H9 (cell line): Measurements from ENCODE around the gene UGT1A8. TPM values are rescaled to one million over a fixed set of nuclear protein-coding genes. Genes with fewer than 3 reads are reported as not detected.

ENCODE experiments used
- DNase-seq: peaks from one replicate; pipeline ENCODE4 v3.0.0-alpha.2; 2017
- H2AFZ ChIP-seq: one replicate; pipeline ENCODE4 v1.6.1; 2013; ENCODE audit warnings: mild to moderate bottlenecking, low read length, control low read depth, moderate library complexity
- H2AK5ac ChIP-seq: 2 replicates; pipeline ENCODE4 v1.6.1; 2013; ENCODE audit warnings: low read length, control low read depth, mixed read lengths; ENCODE audit not compliant: insufficient read length
- H2BK120ac ChIP-seq: one replicate; pipeline ENCODE4 v1.6.1; 2013; ENCODE audit warnings: low read depth, mild to moderate bottlenecking, low read length, control low read depth, inconsistent platforms; ENCODE audit not compliant: poor library complexity, severe bottlenecking
- H2BK12ac ChIP-seq: 2 replicates; pipeline ENCODE4 v1.6.1; 2013; ENCODE audit warnings: low read length, control low read depth, mixed read lengths, low read depth; ENCODE audit not compliant: insufficient read length
- H2BK15ac ChIP-seq: 2 replicates; pipeline ENCODE4 v1.6.1; 2013; ENCODE audit warnings: low read depth, low read length, control low read depth
- H2BK20ac ChIP-seq: one replicate; pipeline ENCODE4 v1.6.1; 2013; ENCODE audit warnings: low read depth, mild to moderate bottlenecking, low read length, control low read depth, inconsistent platforms; ENCODE audit not compliant: poor library complexity, severe bottlenecking
- H2BK5ac ChIP-seq: 2 replicates; pipeline ENCODE4 v1.6.1; 2013; ENCODE audit warnings: low read length, control low read depth, mixed read lengths; ENCODE audit not compliant: insufficient read length
- H3K14ac ChIP-seq: 2 replicates; pipeline ENCODE4 v1.6.1; 2013; ENCODE audit warnings: low read length, control low read depth; ENCODE audit not compliant: insufficient read depth
- H3K18ac ChIP-seq: 2 replicates; pipeline ENCODE4 v1.6.1; 2013; ENCODE audit warnings: low read depth, mild to moderate bottlenecking, mixed read lengths, low read length, control low read depth; ENCODE audit not compliant: insufficient read length
- H3K23ac ChIP-seq: 2 replicates; pipeline ENCODE4 v1.6.1; 2013; ENCODE audit warnings: low read length, control low read depth, mixed read lengths, low read depth; ENCODE audit not compliant: insufficient read length
- H3K23me2 ChIP-seq: 2 replicates; pipeline ENCODE4 v1.6.1; 2013; ENCODE audit warnings: low read depth, mild to moderate bottlenecking, mixed read lengths, low read length, control low read depth; ENCODE audit not compliant: insufficient read length, poor library complexity, severe bottlenecking
- H3K27ac ChIP-seq: 2 replicates; pipeline ENCODE4 v1.5.1; 2013; ENCODE audit warnings: low read length, control low read depth, mixed read lengths, low read depth; ENCODE audit not compliant: insufficient read length
- H3K27me3 ChIP-seq: 2 replicates; pipeline ENCODE4 v1.6.1; 2013; ENCODE audit warnings: low read length, control low read depth, inconsistent platforms; ENCODE audit not compliant: insufficient read depth
- H3K4ac ChIP-seq: 2 replicates; pipeline ENCODE4 v1.6.1; 2013; ENCODE audit warnings: low read depth, mild to moderate bottlenecking, control low read depth, inconsistent platforms, low read length, moderate library complexity
- H3K4me1 ChIP-seq: 2 replicates; pipeline ENCODE4 v1.6.1; 2013; ENCODE audit warnings: low read length, control low read depth, inconsistent platforms; ENCODE audit not compliant: insufficient read depth
- H3K4me2 ChIP-seq: 2 replicates; pipeline ENCODE4 v1.6.1; 2013; ENCODE audit warnings: low read length, control low read depth, mixed read lengths; ENCODE audit not compliant: insufficient read length, insufficient read depth
- H3K56ac ChIP-seq: 2 replicates; pipeline ENCODE4 v1.6.1; 2013; ENCODE audit warnings: low read depth, mild to moderate bottlenecking, mixed read lengths, low read length, control low read depth; ENCODE audit not compliant: insufficient read length
- H3K79me1 ChIP-seq: 2 replicates; pipeline ENCODE4 v1.6.1; 2013; ENCODE audit warnings: low read depth, mild to moderate bottlenecking, moderate library complexity, low read length, control low read depth, inconsistent platforms; ENCODE audit not compliant: insufficient read depth, poor library complexity, severe bottlenecking
- H3K79me2 ChIP-seq: 2 replicates; pipeline ENCODE4 v1.6.1; 2013; ENCODE audit warnings: low read length, control low read depth, inconsistent platforms; ENCODE audit not compliant: insufficient read depth
- H3K9ac ChIP-seq: 2 replicates; pipeline ENCODE4 v1.6.1; 2013; ENCODE audit warnings: low read length, control low read depth, mixed read lengths; ENCODE audit not compliant: insufficient read length; ENCODE audit errors: extremely low read depth
- H3K9me3 ChIP-seq: one replicate; pipeline ENCODE4 v1.6.1; 2013; ENCODE audit warnings: low read depth, low read length, inconsistent platforms; ENCODE audit not compliant: control insufficient read depth
- H3T11ph ChIP-seq: one replicate; pipeline ENCODE4 v1.6.1; 2013; ENCODE audit warnings: mild to moderate bottlenecking, low read length, control low read depth, inconsistent platforms
- H4K20me1 ChIP-seq: one replicate; pipeline ENCODE4 v1.6.1; 2013; ENCODE audit not compliant: control insufficient read depth, insufficient read length, insufficient read depth
- H4K5ac ChIP-seq: 2 replicates; pipeline ENCODE4 v1.6.1; 2013; ENCODE audit warnings: low read depth, mild to moderate bottlenecking, mixed read lengths, low read length, control low read depth; ENCODE audit not compliant: insufficient read length
- H4K8ac ChIP-seq: replicated peaks from 2 replicates; pipeline ENCODE4 v1.6.1; 2013; ENCODE audit warnings: low read length, control low read depth, mixed read lengths, low read depth; ENCODE audit not compliant: insufficient read length
- H4K91ac ChIP-seq: 2 replicates; pipeline ENCODE4 v1.6.1; 2013; ENCODE audit warnings: low read depth, mild to moderate bottlenecking, moderate library complexity, mixed read lengths, low read length, control low read depth; ENCODE audit not compliant: insufficient read length
- H3K27ac Mint-ChIP-seq, 3 experiments: 2 replicates in 2 of 3; 3 replicates in 1 of 3; pipeline ENCODE4 v1.8.0; 2020 to 2021; ENCODE audit warnings: mixed read lengths in 3 of 3, mild to moderate bottlenecking in 1 of 3, moderate library complexity in 1 of 3
- H3K27me3 Mint-ChIP-seq: 2 replicates; pipeline ENCODE4 v1.8.0; 2021; ENCODE audit warnings: low read depth, mild to moderate bottlenecking, moderate library complexity, mixed read lengths
- H3K36me3 Mint-ChIP-seq, 3 experiments: 2 replicates in 2 of 3; 3 replicates in 1 of 3; pipeline ENCODE4 v1.8.0; 2020 to 2021; ENCODE audit warnings: low read depth in 3 of 3, mixed read lengths in 3 of 3; ENCODE audit not compliant: insufficient read depth in 1 of 3
- H3K4me1 Mint-ChIP-seq, 2 experiments: 2 replicates each; pipeline ENCODE4 v1.8.0; 2020; ENCODE audit warnings: mixed read lengths in 2 of 2
- H3K4me3 Mint-ChIP-seq, 2 experiments: 2 replicates in 1 of 2; 3 replicates in 1 of 2; pipeline ENCODE4 v1.8.0; 2020 to 2021; ENCODE audit warnings: mild to moderate bottlenecking in 2 of 2, mixed read lengths in 2 of 2, moderate library complexity in 1 of 2
- H3K9me3 Mint-ChIP-seq, 2 experiments: 2 replicates in 1 of 2; 3 replicates in 1 of 2; pipeline ENCODE4 v1.8.0; 2020; ENCODE audit warnings: mild to moderate bottlenecking in 2 of 2, mixed read lengths in 2 of 2, moderate library complexity in 1 of 2
- WGBS: extraction: QIAGEN DNeasy Blood & Tissue Kit; methylation state at CpG from one replicate; pipeline ENCODE4 v1.1.7; 2013; ENCODE audit warnings: missing lambda C conversion rate, low lambda C conversion rate, mixed read lengths; ENCODE audit not compliant: insufficient read length; ENCODE audit errors: extremely low coverage; 5-methylcytosine and 5-hydroxymethylcytosine counted together
- total RNA-seq: library from RNA; stranded (reverse); gene quantifications from 2 replicates; pipeline ENCODE4 v1.2.1, GENCODE V29; 2021
- TF ChIP-seq, protein P1 (sequence below): fragments of 200-600 bp; sonication (generic); conservative IDR thresholded peaks from 3 replicates; pipeline ENCODE4 v1.8.0; 2021; ENCODE audit warnings: antibody characterized with exemption, mild to moderate bottlenecking

Gene UGT1A8
- total RNA-seq, 1 experiment from 2014 or later = not detected

- no peak overlapping the region for H4K91ac ChIP-seq
- H3K79me1 ChIP-seq = no peaks in the 10 kb centered on the region
- H3K18ac ChIP-seq = no peak overlapping the region
- no peak overlapping the region for H3T11ph ChIP-seq
- H3K9me3 Mint-ChIP-seq = peaks cover 14 to 21% of the 10 kb centered on the region in 2 experiments
- no peak overlapping the region for H3K27ac ChIP-seq
- no peaks in the 10 kb centered on the region for H3K9me3 ChIP-seq
- H3K79me2 ChIP-seq = no peaks in the 10 kb centered on the region
- no peaks in the 10 kb centered on the region for H3K23me2 ChIP-seq
- no peak overlapping the region for H3K23ac ChIP-seq
- no peak overlapping the region for H3K4ac ChIP-seq
- no CpG with 5 or more reads among the region's 2 CpGs for WGBS
- H2AFZ ChIP-seq = no peak overlapping the region
- H4K5ac ChIP-seq = no peak overlapping the region
- peaks cover 2 to 4% of the 10 kb centered on the region in 2 experiments; a peak in 3 of 4 replicates for H3K4me1 Mint-ChIP-seq
- no peak overlapping the region for H2BK120ac ChIP-seq
- no peak overlapping the region for H3K56ac ChIP-seq
- H2BK20ac ChIP-seq = no peak overlapping the region
- no peaks in the 10 kb centered on the region for H3K4me1 ChIP-seq
- H3K27me3 ChIP-seq = no peaks in the 10 kb centered on the region
- H2AK5ac ChIP-seq = no peak overlapping the region
- no peaks in the 10 kb centered on the region for H4K20me1 ChIP-seq
- H2BK5ac ChIP-seq = no peak overlapping the region
- peaks cover 0 to 5% (median 4%) of the 10 kb centered on the region in 3 experiments; a peak in 2 of 7 replicates for H3K36me3 Mint-ChIP-seq
- H3K4me2 ChIP-seq = no peak overlapping the region
- no peak overlapping the region for H4K8ac ChIP-seq
- no peak overlapping the region; the same call in 1 of the 2 replicates for H3K14ac ChIP-seq
- TF ChIP-seq, protein P1, sequence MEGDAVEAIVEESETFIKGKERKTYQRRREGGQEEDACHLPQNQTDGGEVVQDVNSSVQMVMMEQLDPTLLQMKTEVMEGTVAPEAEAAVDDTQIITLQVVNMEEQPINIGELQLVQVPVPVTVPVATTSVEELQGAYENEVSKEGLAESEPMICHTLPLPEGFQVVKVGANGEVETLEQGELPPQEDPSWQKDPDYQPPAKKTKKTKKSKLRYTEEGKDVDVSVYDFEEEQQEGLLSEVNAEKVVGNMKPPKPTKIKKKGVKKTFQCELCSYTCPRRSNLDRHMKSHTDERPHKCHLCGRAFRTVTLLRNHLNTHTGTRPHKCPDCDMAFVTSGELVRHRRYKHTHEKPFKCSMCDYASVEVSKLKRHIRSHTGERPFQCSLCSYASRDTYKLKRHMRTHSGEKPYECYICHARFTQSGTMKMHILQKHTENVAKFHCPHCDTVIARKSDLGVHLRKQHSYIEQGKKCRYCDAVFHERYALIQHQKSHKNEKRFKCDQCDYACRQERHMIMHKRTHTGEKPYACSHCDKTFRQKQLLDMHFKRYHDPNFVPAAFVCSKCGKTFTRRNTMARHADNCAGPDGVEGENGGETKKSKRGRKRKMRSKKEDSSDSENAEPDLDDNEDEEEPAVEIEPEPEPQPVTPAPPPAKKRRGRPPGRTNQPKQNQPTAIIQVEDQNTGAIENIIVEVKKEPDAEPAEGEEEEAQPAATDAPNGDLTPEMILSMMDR = no peak
- no peak overlapping the region for H2BK15ac ChIP-seq
- no peak overlapping the region for H3K4me3 Mint-ChIP-seq
- no peak overlapping the region for H2BK12ac ChIP-seq
- peaks cover 15% of the 10 kb centered on the region for H3K27me3 Mint-ChIP-seq
- H3K9ac ChIP-seq = no peak overlapping the region
- H3K27ac Mint-ChIP-seq = no peak overlapping the region
- DNase-seq = no peak
These were observed 186.0 kb downstream of the UGT1A8 start for GRCh38 chr2:233803292-233803911.
